ENCODE data around the gene CCDC88B. TPM values are rescaled to one million over a fixed set of nuclear protein-coding genes. Genes with fewer than 3 reads are reported as not detected.

Gene CCDC88B
- total RNA-seq, 1 donor from 2014 or later = 0.30 TPM

GRCh38 chr11:64395545-64396078 lies 55.6 kb downstream of the CCDC88B start:
- Mint-ChIP-seq H3K36me3 (ENCODE audit: unreplicated experiment) (no peaks in the 10 kb centered on the region), H3K27ac (ENCODE audit: unreplicated experiment) (peak overlapping the region; percentile 27), H3K9me3 (ENCODE audit: unreplicated experiment) (no peaks in the 10 kb centered on the region), H3K27me3 (ENCODE audit: unreplicated experiment) (no peaks in the 10 kb centered on the region), H3K4me1 (ENCODE audit: unreplicated experiment) (peaks cover 17% of the 10 kb centered on the region), H3K4me3 (ENCODE audit: unreplicated experiment) (peak overlapping the region; percentile 39)
- DNase-seq (ENCODE audit: extremely low spot score, unreplicated experiment) = no peak
- TF ChIP-seq, protein P1, sequence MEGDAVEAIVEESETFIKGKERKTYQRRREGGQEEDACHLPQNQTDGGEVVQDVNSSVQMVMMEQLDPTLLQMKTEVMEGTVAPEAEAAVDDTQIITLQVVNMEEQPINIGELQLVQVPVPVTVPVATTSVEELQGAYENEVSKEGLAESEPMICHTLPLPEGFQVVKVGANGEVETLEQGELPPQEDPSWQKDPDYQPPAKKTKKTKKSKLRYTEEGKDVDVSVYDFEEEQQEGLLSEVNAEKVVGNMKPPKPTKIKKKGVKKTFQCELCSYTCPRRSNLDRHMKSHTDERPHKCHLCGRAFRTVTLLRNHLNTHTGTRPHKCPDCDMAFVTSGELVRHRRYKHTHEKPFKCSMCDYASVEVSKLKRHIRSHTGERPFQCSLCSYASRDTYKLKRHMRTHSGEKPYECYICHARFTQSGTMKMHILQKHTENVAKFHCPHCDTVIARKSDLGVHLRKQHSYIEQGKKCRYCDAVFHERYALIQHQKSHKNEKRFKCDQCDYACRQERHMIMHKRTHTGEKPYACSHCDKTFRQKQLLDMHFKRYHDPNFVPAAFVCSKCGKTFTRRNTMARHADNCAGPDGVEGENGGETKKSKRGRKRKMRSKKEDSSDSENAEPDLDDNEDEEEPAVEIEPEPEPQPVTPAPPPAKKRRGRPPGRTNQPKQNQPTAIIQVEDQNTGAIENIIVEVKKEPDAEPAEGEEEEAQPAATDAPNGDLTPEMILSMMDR (IDR thresholded peaks at IDR 0.05) = no peak

GRCh38 chr11:64396079-64396591 lies 56.1 kb downstream of the CCDC88B start:
- Mint-ChIP-seq H3K36me3 (ENCODE audit: unreplicated experiment) (no peaks in the 10 kb centered on the region), H3K27me3 (ENCODE audit: unreplicated experiment) (peaks cover 4% of the 10 kb centered on the region), H3K9me3 (ENCODE audit: unreplicated experiment) (no peaks in the 10 kb centered on the region), H3K4me3 (ENCODE audit: unreplicated experiment) (peak overlapping the region; percentile 39), H3K4me1 (ENCODE audit: unreplicated experiment) (peaks cover 17% of the 10 kb centered on the region), H3K27ac (ENCODE audit: unreplicated experiment) (peak overlapping the region; percentile 27)
- TF ChIP-seq, protein P1 (IDR thresholded peaks at IDR 0.05) = no peak
- DNase-seq (ENCODE audit: extremely low spot score, unreplicated experiment) = no peak

DNA sequence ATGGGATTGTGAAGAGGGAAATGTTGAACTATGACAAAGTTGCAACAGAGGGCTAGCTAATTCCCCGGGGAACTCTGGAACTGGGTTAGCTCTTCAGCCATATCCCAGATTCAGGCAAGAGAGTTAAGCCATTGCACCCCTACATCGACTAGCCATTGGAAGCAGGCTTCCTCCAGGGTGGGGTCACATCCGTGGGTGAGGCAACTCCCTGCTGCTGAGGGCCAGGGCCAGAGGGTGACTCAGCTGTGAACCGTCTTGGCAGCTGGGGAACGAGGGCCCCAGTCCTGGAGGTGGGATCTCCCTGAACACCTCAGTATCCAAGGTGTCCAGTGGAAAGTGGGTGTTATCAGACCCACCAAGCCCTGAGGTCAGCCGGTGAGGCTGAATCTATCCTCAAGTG lies 60.1 kb downstream of the CCDC88B start:
- Mint-ChIP-seq H3K4me1 (ENCODE audit: unreplicated experiment) (peaks cover 15% of the 10 kb centered on the region), H3K9me3 (ENCODE audit: unreplicated experiment) (no peaks in the 10 kb centered on the region), H3K4me3 (ENCODE audit: unreplicated experiment) (no peak overlapping the region), H3K27me3 (ENCODE audit: unreplicated experiment) (peaks cover 26% of the 10 kb centered on the region), H3K36me3 (ENCODE audit: unreplicated experiment) (no peaks in the 10 kb centered on the region), H3K27ac (ENCODE audit: unreplicated experiment) (no peak overlapping the region)
- no peak for DNase-seq (ENCODE audit: extremely low spot score, unreplicated experiment)
- TF ChIP-seq, protein P1 (IDR thresholded peaks at IDR 0.05) = no peak

DNA sequence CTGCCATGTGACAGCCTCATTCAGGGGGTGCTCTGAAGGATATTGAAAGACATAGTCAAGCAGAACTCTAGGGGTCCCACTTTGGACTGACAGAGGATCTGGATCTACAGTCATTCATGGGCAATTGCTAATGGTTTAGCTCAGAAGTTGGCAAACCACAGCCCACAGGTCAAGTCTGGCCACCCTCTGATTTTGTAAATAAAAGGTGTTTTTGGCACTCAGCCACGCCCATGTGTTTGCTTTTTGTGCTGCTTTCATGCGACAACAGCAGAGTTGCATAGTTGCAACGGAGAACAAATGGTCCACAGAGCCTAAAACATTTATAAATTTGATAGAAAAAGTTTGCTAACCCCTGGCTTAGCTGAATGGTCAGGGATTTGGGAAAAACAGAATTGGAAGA lies 60.7 kb downstream of the CCDC88B start:
- Mint-ChIP-seq H3K9me3 (ENCODE audit: unreplicated experiment) (no peaks in the 10 kb centered on the region), H3K4me1 (ENCODE audit: unreplicated experiment) (peaks cover 11% of the 10 kb centered on the region), H3K4me3 (ENCODE audit: unreplicated experiment) (no peak overlapping the region), H3K36me3 (ENCODE audit: unreplicated experiment) (no peaks in the 10 kb centered on the region), H3K27me3 (ENCODE audit: unreplicated experiment) (peaks cover 26% of the 10 kb centered on the region), H3K27ac (ENCODE audit: unreplicated experiment) (no peak overlapping the region)
- TF ChIP-seq, protein P1 (IDR thresholded peaks at IDR 0.05) = no peak
- no peak for DNase-seq (ENCODE audit: extremely low spot score, unreplicated experiment)

DNA sequence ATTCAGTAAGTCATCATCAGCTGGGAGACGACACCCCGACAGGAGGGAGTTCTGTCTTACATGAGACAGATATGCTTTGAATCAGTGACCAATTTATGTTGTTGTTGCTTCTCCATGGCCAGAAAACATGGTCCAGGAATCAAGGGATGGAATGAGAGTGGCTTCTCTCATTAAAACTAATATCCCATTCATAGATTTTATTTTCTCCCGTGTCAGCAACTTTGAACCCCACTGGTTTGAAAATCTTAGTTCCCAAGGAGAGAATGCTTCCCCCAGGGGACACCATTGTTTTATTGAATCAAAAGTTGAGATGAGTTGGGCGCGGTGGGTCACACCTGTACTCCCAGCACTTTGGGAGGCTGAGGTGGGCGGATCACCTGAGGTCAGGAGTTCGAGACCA lies 61.8 kb downstream of the CCDC88B start:
- no peaks in the 10 kb centered on the region for H3K36me3 Mint-ChIP-seq (ENCODE audit: unreplicated experiment)
- no peak for DNase-seq (ENCODE audit: extremely low spot score, unreplicated experiment)

More for the DNA sequence above, 61.8 kb downstream of the CCDC88B start:
- peaks cover 10% of the 10 kb centered on the region for H3K4me1 Mint-ChIP-seq (ENCODE audit: unreplicated experiment)
- H3K9me3 Mint-ChIP-seq (ENCODE audit: unreplicated experiment) = no peaks in the 10 kb centered on the region
- TF ChIP-seq, protein P1 (IDR thresholded peaks at IDR 0.05) = no peak
- H3K27ac Mint-ChIP-seq (ENCODE audit: unreplicated experiment) = no peak overlapping the region
- H3K27me3 Mint-ChIP-seq (ENCODE audit: unreplicated experiment) = peaks cover 26% of the 10 kb centered on the region
- no peak overlapping the region for H3K4me3 Mint-ChIP-seq (ENCODE audit: unreplicated experiment)

All from osteocyte (in vitro differentiated cells).